K562 (cell line): ENCODE measurements around the gene TPK1. TPM values are rescaled to one million over a fixed set of nuclear protein-coding genes. Genes with fewer than 3 reads are reported as not detected.

Experiments
- ATAC-seq: fragments of 200-7000 bp; cut with Tn5 transposase; 3 replicates; pipeline ENCODE4 v1.9.1; 2020; ENCODE audit warnings: moderate library complexity
- BruUV-seq: library from RNA; stranded (reverse); fragments of 400-500 nt; replicated peaks from 2 replicates; lab custom pipeline; 2021; lab: Mats Ljungman, UMichigan
- CTCF ChIA-PET: fragments of 300-600 bp; formaldehyde crosslinking; extraction: SDS; loops from one replicate; lab custom pipeline; 2021; ENCODE audit warnings: low intra/inter-chr PET ratio; lab: Yijun Ruan, JAX
- POLR2A ChIA-PET: fragments of 300-600, 350-650 bp; sonication (Branson Sonifier 250); formaldehyde crosslinking; extraction: SDS; loops from one replicate; lab custom pipeline; 2021; ENCODE audit warnings: antibody characterized with exemption, inconsistent platforms; lab: Yijun Ruan, JAX
- DNase-seq, 4 experiments: peaks; one replicate each; pipeline versions ENCODE4 v3.0.0 to v3.0.0-alpha.2; 2011 to 2018; ENCODE audit warnings: low spot score in 3 of 4, mixed read lengths in 3 of 4; ENCODE audit errors: extremely low read depth in 1 of 4
- FAIRE-seq: peaks from 2 replicates; lab custom pipeline; 2011; peaks lifted over from hg19 to GRCh38; lab: Jason Lieb, UNC
- H2AFZ ChIP-seq: 2 replicates; pipeline ENCODE4 v1.6.0; 2011; ENCODE audit warnings: low read depth, low read length, control low read depth, inconsistent platforms
- H3K27ac ChIP-seq: fragments of 200-600 bp; 3 replicates; pipeline ENCODE4 v1.8.0; 2011; ENCODE audit warnings: low read depth, mild to moderate bottlenecking, control low read depth, inconsistent platforms, low read length, moderate library complexity, mixed read lengths; ENCODE audit errors: extremely low read depth
- H3K27me3 ChIP-seq, 2 experiments: fragments of 300-600 bp in 1 of 2; 2 replicates in 1 of 2; 3 replicates in 1 of 2; pipeline versions ENCODE4 v1.6.0 to v1.8.0; 2011; ENCODE audit warnings: inconsistent platforms in 2 of 2, low read length in 2 of 2, mild to moderate bottlenecking in 1 of 2, mixed read lengths in 1 of 2, moderate library complexity in 1 of 2; ENCODE audit not compliant: control insufficient read depth in 2 of 2, insufficient read depth in 2 of 2
- H3K36me3 ChIP-seq: fragments of 300-600 bp; 3 replicates; pipeline ENCODE4 v1.8.0; 2011; ENCODE audit warnings: mild to moderate bottlenecking, low read length, inconsistent platforms; ENCODE audit not compliant: control insufficient read depth, insufficient read depth
- H3K4me1 ChIP-seq, 2 experiments: fragments of 200-600 bp in 1 of 2; replicated peaks in 1 of 2; 2 replicates in 1 of 2; 3 replicates in 1 of 2; pipeline versions ENCODE4 v1.5.1 to v1.8.0; 2011; ENCODE audit warnings: inconsistent platforms in 2 of 2, low read length in 2 of 2, mild to moderate bottlenecking in 1 of 2, mixed read lengths in 1 of 2, moderate library complexity in 1 of 2; ENCODE audit not compliant: control insufficient read depth in 2 of 2, insufficient read depth in 2 of 2
- H3K4me2 ChIP-seq: 2 replicates; pipeline ENCODE4 v1.6.1; 2011; ENCODE audit warnings: low read length, control low read depth, inconsistent platforms, mixed read lengths; ENCODE audit not compliant: insufficient read depth
- H3K4me3 ChIP-seq: fragments of 200-600 bp; sonication (generic), shearing (Covaris generic); 2 replicates; pipeline ENCODE4 v1.5.1; 2016; ENCODE audit warnings: control low read depth, inconsistent platforms
- H3K79me2 ChIP-seq: fragments of 200-600 bp; 3 replicates; pipeline ENCODE4 v1.8.0; 2011; ENCODE audit warnings: low read length, inconsistent platforms; ENCODE audit not compliant: control insufficient read depth, insufficient read depth
- H3K9ac ChIP-seq, 2 experiments: 2 replicates each; pipeline versions ENCODE4 v1.6.0 to v1.6.1; 2011; ENCODE audit warnings: low read depth in 2 of 2, low read length in 2 of 2, control low read depth in 1 of 2, inconsistent platforms in 1 of 2, mild to moderate bottlenecking in 1 of 2, mixed read lengths in 1 of 2; ENCODE audit not compliant: insufficient read depth in 1 of 2
- H3K9me1 ChIP-seq: one replicate; pipeline ENCODE4 v1.6.0; 2011; ENCODE audit warnings: inconsistent platforms, mild to moderate bottlenecking, low read length, moderate library complexity; ENCODE audit not compliant: control insufficient read depth, insufficient read depth
- H3K9me3 ChIP-seq: replicated peaks from 2 replicates; pipeline ENCODE4 v1.5.1; 2011; ENCODE audit warnings: low read depth, low read length, inconsistent platforms; ENCODE audit not compliant: control insufficient read depth, insufficient read depth
- H4K20me1 ChIP-seq: replicated peaks from 2 replicates; pipeline ENCODE4 v1.6.1; 2011; ENCODE audit warnings: low read length, inconsistent platforms, mixed read lengths; ENCODE audit not compliant: control insufficient read depth, insufficient read depth
- C11orf30 ChIP-seq: fragments of 450-650 bp; IDR thresholded peaks from 2 replicates; pipeline ENCODE4 v1.6.1; 2016; ENCODE audit warnings: low read depth, mild to moderate bottlenecking
- CAMTA2 ChIP-seq: fragments of 250-450 bp; sonication (Bioruptor Pico); conservative IDR thresholded peaks from 2 replicates; pipeline ENCODE4 v1.5.1; 2022
- CREB3 ChIP-seq: fragments of 450-650 bp; conservative IDR thresholded peaks from 2 replicates; pipeline ENCODE4 v1.6.1; 2016; ENCODE audit warnings: missing genetic modification characterization, low read depth, mild to moderate bottlenecking, missing compliant biosample characterization, moderate library complexity
- HINFP ChIP-seq: fragments of 450-650 bp; conservative IDR thresholded peaks from 2 replicates; pipeline ENCODE4 v1.6.1; 2016; ENCODE audit warnings: missing genetic modification characterization, low read depth, mild to moderate bottlenecking, control low read depth, missing compliant biosample characterization
- HMG20B ChIP-seq: fragments of 250-450 bp; sonication (Bioruptor Pico); IDR thresholded peaks from 2 replicates; pipeline ENCODE4 v1.5.0; 2021; ENCODE audit warnings: mild to moderate bottlenecking
- MAFF ChIP-seq: IDR thresholded peaks from 2 replicates; pipeline ENCODE4 v1.6.1; 2012; ENCODE audit warnings: low read length, improper control_type of control experiment
- MAFG ChIP-seq: fragments of 450-650 bp; conservative IDR thresholded peaks from 2 replicates; pipeline ENCODE4 v1.6.1; 2016; ENCODE audit warnings: missing genetic modification characterization, missing compliant biosample characterization
- MBD1 ChIP-seq: fragments of 250-450 bp; sonication (Bioruptor Pico); IDR thresholded peaks from 2 replicates; pipeline ENCODE4 v1.8.0; 2022; ENCODE audit warnings: inconsistent platforms
- MTA1 ChIP-seq: fragments of 450-650 bp; IDR thresholded peaks from 2 replicates; pipeline ENCODE4 v1.6.1; 2017; ENCODE audit warnings: borderline replicate concordance
- OTX1 ChIP-seq: fragments of 450-650 bp; formaldehyde crosslinking; IDR thresholded peaks from 2 replicates; pipeline ENCODE4 v1.4.0; 2022; ENCODE audit warnings: mild to moderate bottlenecking
- POLR3G ChIP-seq: IDR thresholded peaks from 2 replicates; pipeline ENCODE4 v1.6.1; 2011; ENCODE audit not compliant: insufficient read length, insufficient replicate concordance; ENCODE audit errors: extremely low read depth
- RBM25 ChIP-seq: fragments of 200-400 bp; formaldehyde crosslinking; IDR thresholded peaks from 2 replicates; pipeline ENCODE4 v1.6.1; 2018; ENCODE audit warnings: low read length, low read depth, moderate library complexity; ENCODE audit not compliant: severe bottlenecking
- RBM39 ChIP-seq: fragments of 200-400 bp; formaldehyde crosslinking; optimal IDR thresholded peaks from 2 replicates; pipeline ENCODE3; 2018; ENCODE audit warnings: low read depth, low read length
- SMAD1 ChIP-seq: fragments of 150-350 bp; IDR thresholded peaks from 2 replicates; pipeline ENCODE4 v1.6.1; 2014; ENCODE audit warnings: low read length, low read depth; ENCODE audit not compliant: partially characterized antibody
- SREBF1 ChIP-seq: fragments of 150-350 bp; IDR thresholded peaks from 2 replicates; pipeline ENCODE4 v1.6.1; 2014; ENCODE audit warnings: antibody characterized with exemption, low read depth, low read length, borderline replicate concordance
- THRB ChIP-seq: fragments of 450-650 bp; formaldehyde crosslinking; conservative IDR thresholded peaks from 2 replicates; pipeline ENCODE4 v1.4.0; 2022; ENCODE audit warnings: mild to moderate bottlenecking, missing genetic modification characterization
- ZNF316 ChIP-seq: fragments of 450-650 bp; IDR thresholded peaks from 2 replicates; pipeline ENCODE4 v1.6.1; 2016
- ZNF589 ChIP-seq: fragments of 200-800 bp; sonication (Bioruptor generic); IDR thresholded peaks from 2 replicates; pipeline ENCODE4 v1.6.1; 2016; ENCODE audit warnings: low read depth, missing genetic modification characterization, missing compliant biosample characterization
- WGBS: fragments of 100-300 bp; shearing (Covaris generic); methylation state at CpG from one replicate; pipeline ENCODE4 v1.1.6; 2016; ENCODE audit warnings: low coverage, mixed read lengths; ENCODE audit not compliant: insufficient coverage; ENCODE audit errors: missing lambda C conversion rate; 5-methylcytosine and 5-hydroxymethylcytosine counted together
- in situ Hi-C: fragments of 300-500 bp; cut with MboI; formaldehyde crosslinking; loops from 4 replicates; pipeline ENCODE4 v1.15.0; 2018; ENCODE audit warnings: inconsistent platforms, mixed read lengths
- intact Hi-C: fragments of 100-400 bp; cut with micrococcal nuclease; formaldehyde crosslinking; loops from 2 replicates; pipeline ENCODE4 v1.14.2; 2022
- polyA plus RNA-seq, 8 experiments: library from polyadenylated mRNA; depleted of rRNA in 4 of 8; stranded (reverse) in 5 of 8; unstranded in 3 of 8; fragments of >200 nt; fragmentation: Nextera tagmentation in 2 of 8; fragmentation: Illumina TruSeq in 1 of 8; extraction: Ambion mirVana in 2 of 8; extraction: Trizol in 1 of 8; gene quantifications; 2 replicates each; pipeline versions ENCODE4 v1.2.1 to v1.2.3, GENCODE V29; 2011 to 2014; ENCODE audit warnings: inconsistent platforms in 1 of 8, missing spikeins in 1 of 8
- total RNA-seq, 7 experiments: library from RNA; depleted of rRNA in 6 of 7; stranded (reverse); fragments of >200 nt in 6 of 7; fragmentation: Illumina TruSeq in 2 of 7; extraction: Trizol in 2 of 7; gene quantifications; 2 replicates each; pipeline versions ENCODE4 v1.2.1 to v1.2.3, GENCODE V29; 2011 to 2021; ENCODE audit warnings: low replicate concordance in 1 of 7

The TPK1 gene
- total and polyA plus RNA-seq, 9 of the 15 experiments (the other 6 are each of a cell fraction or from before 2014, with no cell fraction given): 5.1 to 16.2 (median 9.2) TPM

GRCh38 chr7:144672869-144673268, 163.0 kb downstream of the TPK1 start:
- ATAC-seq (no peak), FAIRE-seq (no peak), DNase-seq (no peak)
- WGBS: 2% methylated on average over 2 of the region's 2 CpGs
- H3K4me1 ChIP-seq: no peaks in the 10 kb centered on the region
- intact Hi-C loops (no loop called here), in situ Hi-C loops (no loop called here)
- ChIA-PET POLR2A (no interaction called here), CTCF (no interaction called here)
- no peak overlapping the region for H3K9ac ChIP-seq
- H3K79me2 ChIP-seq: no peaks in the 10 kb centered on the region
- H3K27me3 ChIP-seq: no peaks in the 10 kb centered on the region
- no peak overlapping the region for H3K4me3 ChIP-seq
- no peak overlapping the region for H3K27ac ChIP-seq
- no peaks in the 10 kb centered on the region for H3K36me3 ChIP-seq
- no peak overlapping the region for H3K4me2 ChIP-seq
- H3K9me1 ChIP-seq: no peaks in the 10 kb centered on the region
- H4K20me1 ChIP-seq: no peaks in the 10 kb centered on the region
- no peaks in the 10 kb centered on the region for H3K9me3 ChIP-seq
- H2AFZ ChIP-seq: no peak overlapping the region
- BruUV-seq: no TSS peak
- TF ChIP-seq MTA1 (no peak), MBD1 (no peak), CAMTA2 (CRISPR knock-in tag) (no peak), RBM25 (no peak), HMG20B (CRISPR knock-in tag) (no peak), MAFG (tag) (peak; percentile 44; the same call in 1 of the 2 replicates), POLR3G (no peak), ZNF316 (peak; percentile 80), RBM39 (no peak), CREB3 (tag) (no peak), THRB (no peak), OTX1 (no peak), MAFF (peak; percentile 52), SREBF1 (no peak), HINFP (tag) (no peak), ZNF589 (CRISPR knock-in tag) (no peak), C11orf30 (peak; percentile 52), SMAD1 (no peak)
